ENCODE results near the gene PDE4B. TPM values are rescaled to one million over a fixed set of nuclear protein-coding genes. Genes with fewer than 3 reads are reported as not detected.
"Not testable (repeated sequence)": the region's sequence is repeated elsewhere in the genome, so short reads cannot be mapped to it uniquely, and the experiment has no call there.

Gene PDE4B
- total RNA-seq, 4 donors from 2014 or later = 3.7 to 16.6 (median 5.1) TPM

DNA sequence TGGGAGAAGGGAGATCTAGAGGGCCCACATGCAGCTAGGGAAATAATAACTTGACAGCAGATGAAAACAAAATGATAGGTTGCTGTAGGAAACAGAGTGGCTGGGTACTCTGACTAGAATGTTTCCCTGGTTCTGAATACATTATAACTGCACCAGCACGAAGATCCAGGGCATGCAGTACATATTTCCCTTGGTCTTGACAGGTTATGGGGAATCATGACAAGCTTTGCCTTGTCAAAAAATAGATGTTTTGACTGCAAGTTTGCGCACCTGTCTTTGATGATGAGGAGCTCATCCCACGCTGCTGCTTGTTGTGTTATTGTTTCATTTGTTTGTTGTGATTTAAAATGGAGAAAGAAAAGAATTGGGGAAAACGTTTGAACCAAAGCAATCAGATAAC lies 292.9 kb downstream of the PDE4B start:
- no peak overlapping the region for H3K27ac ChIP-seq (replicated peaks in 1 of 4)
- H3K27me3 ChIP-seq = no peaks in the 10 kb centered on the region
- intact Hi-C loops (cut with DNase I) = no loop called here
- WGBS = 68% methylated on average over 4 of the region's 4 CpGs
- TF ChIP-seq, protein P1, sequence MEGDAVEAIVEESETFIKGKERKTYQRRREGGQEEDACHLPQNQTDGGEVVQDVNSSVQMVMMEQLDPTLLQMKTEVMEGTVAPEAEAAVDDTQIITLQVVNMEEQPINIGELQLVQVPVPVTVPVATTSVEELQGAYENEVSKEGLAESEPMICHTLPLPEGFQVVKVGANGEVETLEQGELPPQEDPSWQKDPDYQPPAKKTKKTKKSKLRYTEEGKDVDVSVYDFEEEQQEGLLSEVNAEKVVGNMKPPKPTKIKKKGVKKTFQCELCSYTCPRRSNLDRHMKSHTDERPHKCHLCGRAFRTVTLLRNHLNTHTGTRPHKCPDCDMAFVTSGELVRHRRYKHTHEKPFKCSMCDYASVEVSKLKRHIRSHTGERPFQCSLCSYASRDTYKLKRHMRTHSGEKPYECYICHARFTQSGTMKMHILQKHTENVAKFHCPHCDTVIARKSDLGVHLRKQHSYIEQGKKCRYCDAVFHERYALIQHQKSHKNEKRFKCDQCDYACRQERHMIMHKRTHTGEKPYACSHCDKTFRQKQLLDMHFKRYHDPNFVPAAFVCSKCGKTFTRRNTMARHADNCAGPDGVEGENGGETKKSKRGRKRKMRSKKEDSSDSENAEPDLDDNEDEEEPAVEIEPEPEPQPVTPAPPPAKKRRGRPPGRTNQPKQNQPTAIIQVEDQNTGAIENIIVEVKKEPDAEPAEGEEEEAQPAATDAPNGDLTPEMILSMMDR (IDR thresholded peaks at IDR 0.05) = no peak
- TF ChIP-seq EP300 (IDR thresholded peaks at IDR 0.05) (no peak), POLR2AphosphoS5 (IDR thresholded peaks at IDR 0.05) (no peak), POLR2A (IDR thresholded peaks at IDR 0.05; ENCODE audit: low read depth) (no peak)
- no peak for DNase-seq (ENCODE audit: extremely low spot score)
- no peaks in the 10 kb centered on the region for H3K36me3 ChIP-seq
- H3K9me3 ChIP-seq = no peaks in the 10 kb centered on the region
- no peak overlapping the region for H3K4me3 ChIP-seq
- no peaks in the 10 kb centered on the region for H3K4me1 ChIP-seq

DNA sequence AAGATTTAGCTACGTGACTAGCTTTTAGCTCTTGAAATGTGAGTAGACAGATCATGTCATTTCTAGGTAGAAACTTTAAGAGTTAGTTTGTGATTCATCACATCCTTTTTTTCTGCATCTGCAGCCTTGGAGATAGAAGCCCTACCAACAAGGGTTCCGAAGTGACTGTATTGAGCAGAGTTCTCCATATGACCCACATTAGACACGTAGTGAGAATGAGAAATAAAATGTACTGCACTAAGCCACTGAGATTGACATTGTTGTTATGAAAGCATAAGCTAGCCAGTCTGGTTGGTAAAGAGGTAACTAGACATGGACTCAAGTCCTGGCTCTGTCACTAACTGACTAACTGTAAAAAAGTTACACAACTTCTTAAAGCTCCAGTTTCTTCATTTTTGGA lies 296.1 kb downstream of the PDE4B start:
- H3K9me3 ChIP-seq = no peaks in the 10 kb centered on the region
- no peak for DNase-seq (ENCODE audit: extremely low spot score)
- H3K27me3 ChIP-seq = no peaks in the 10 kb centered on the region
- H3K4me3 ChIP-seq = no peak overlapping the region
- 77% methylated on average over 3 of the region's 3 CpGs for WGBS
- no peak for TF ChIP-seq POLR2AphosphoS5 (IDR thresholded peaks at IDR 0.05)
- TF ChIP-seq EP300 (IDR thresholded peaks at IDR 0.05) = no peak
- TF ChIP-seq POLR2A (IDR thresholded peaks at IDR 0.05; ENCODE audit: low read depth) = no peak
- TF ChIP-seq, protein P1 (IDR thresholded peaks at IDR 0.05) = no peak
- no peaks in the 10 kb centered on the region for H3K36me3 ChIP-seq
- no peak overlapping the region for H3K27ac ChIP-seq (replicated peaks in 1 of 4)
- no peaks in the 10 kb centered on the region for H3K4me1 ChIP-seq
- intact Hi-C loops (cut with DNase I) = no loop called here

DNA sequence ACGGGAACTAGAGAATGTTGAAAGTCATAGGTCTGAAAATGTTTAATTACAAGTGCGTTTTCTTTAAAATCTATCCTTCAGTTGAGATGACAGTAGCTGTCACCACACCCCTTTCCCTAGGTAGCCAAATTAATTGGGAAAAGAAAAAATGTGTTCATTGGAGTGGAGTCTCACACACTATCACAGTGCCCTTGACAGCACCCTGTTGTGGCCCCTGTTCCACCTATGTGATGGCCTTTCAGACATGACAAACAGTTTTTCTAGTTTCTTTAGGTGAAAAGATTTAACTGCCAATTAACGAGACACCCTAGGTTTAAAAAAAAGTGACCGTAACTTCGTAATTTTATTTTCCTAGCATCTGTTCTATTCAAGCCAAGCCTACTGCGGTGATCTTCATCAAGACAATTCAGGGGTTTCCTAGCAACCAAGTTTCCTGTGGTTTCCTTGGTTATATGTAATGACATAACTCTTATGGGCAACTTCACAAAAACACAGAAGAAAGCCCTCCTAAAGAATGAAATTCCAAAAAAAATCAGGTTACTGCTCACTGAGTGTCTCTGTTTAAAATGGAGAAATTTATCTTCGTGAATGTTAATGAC lies 298.3 kb downstream of the PDE4B start:
- Histone ChIP-seq H3K4me3 (no peak overlapping the region), H3K27me3 (no peaks in the 10 kb centered on the region), H3K4me1 (no peaks in the 10 kb centered on the region), H3K9me3 (no peaks in the 10 kb centered on the region), H3K27ac (replicated peaks in 1 of 4) (no peak overlapping the region), H3K36me3 (no peaks in the 10 kb centered on the region)
- 74% methylated on average over 7 of the region's 7 CpGs for WGBS
- no peak for DNase-seq (ENCODE audit: extremely low spot score)
- intact Hi-C loops (cut with DNase I) = no loop called here
- TF ChIP-seq POLR2AphosphoS5 (IDR thresholded peaks at IDR 0.05) (no peak), EP300 (IDR thresholded peaks at IDR 0.05) (no peak), POLR2A (IDR thresholded peaks at IDR 0.05; ENCODE audit: low read depth) (no peak)
- TF ChIP-seq, protein P1 (IDR thresholded peaks at IDR 0.05) = no peak

DNA sequence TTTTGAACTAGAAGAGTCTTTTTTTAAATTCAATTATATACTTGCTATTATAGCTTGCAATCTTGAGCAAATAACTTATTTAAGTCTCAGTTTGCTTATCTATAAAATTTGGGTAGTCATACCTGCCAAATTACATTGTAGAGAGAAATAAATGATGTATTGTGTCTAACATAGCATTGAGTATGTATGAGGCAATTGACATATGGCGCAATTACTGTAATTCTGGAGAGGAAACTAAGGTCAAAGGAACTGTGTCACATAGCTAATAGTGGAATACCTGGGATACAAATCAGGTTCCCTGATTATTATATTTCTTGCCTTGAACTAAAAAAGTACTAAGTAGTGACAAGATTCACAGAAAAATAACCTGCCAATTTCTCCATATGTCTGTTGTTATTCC lies 302.5 kb downstream of the PDE4B start:
- Histone ChIP-seq H3K36me3 (no peaks in the 10 kb centered on the region), H3K4me1 (no peaks in the 10 kb centered on the region), H3K4me3 (no peak overlapping the region), H3K9me3 (no peaks in the 10 kb centered on the region), H3K27ac (replicated peaks in 1 of 4) (no peak overlapping the region), H3K27me3 (no peaks in the 10 kb centered on the region)
- TF ChIP-seq POLR2A (IDR thresholded peaks at IDR 0.05; ENCODE audit: low read depth) = no peak
- TF ChIP-seq POLR2AphosphoS5 (IDR thresholded peaks at IDR 0.05) = no peak
- TF ChIP-seq, protein P1 (IDR thresholded peaks at IDR 0.05) = no peak
- no peak for TF ChIP-seq EP300 (IDR thresholded peaks at IDR 0.05)
- 95% methylated on average over 1 of the region's 1 CpG for WGBS
- intact Hi-C loops (cut with DNase I) = no loop called here
- no peak for DNase-seq (ENCODE audit: extremely low spot score)

DNA sequence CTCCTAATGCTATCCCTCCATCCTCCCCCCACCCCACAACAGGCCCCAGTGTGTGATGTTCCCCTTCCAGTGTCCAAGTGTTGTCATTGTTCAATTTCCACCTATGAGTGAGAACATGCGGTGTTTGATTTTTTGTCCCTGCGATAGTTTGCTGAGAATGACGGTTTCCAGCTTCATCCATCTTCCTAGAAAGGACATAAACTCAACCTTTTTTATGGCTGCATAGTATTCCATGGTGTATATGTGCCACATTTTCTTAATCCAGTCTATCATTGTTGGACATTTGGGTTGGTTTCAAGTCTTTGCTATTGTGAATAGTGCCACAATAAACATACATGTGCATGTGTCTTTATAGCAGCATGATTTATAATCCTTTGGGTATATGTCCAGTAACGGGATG lies 308.3 kb downstream of the PDE4B start:
- H3K9me3 ChIP-seq; DNase-seq (ENCODE audit: extremely low spot score); H3K27ac ChIP-seq (replicated peaks in 1 of 4); intact Hi-C loops (cut with DNase I); H3K36me3 ChIP-seq; H3K27me3 ChIP-seq; H3K4me1 ChIP-seq; H3K4me3 ChIP-seq: not testable (repeated sequence)
- WGBS = 92% methylated on average over 4 of the region's 4 CpGs

DNA sequence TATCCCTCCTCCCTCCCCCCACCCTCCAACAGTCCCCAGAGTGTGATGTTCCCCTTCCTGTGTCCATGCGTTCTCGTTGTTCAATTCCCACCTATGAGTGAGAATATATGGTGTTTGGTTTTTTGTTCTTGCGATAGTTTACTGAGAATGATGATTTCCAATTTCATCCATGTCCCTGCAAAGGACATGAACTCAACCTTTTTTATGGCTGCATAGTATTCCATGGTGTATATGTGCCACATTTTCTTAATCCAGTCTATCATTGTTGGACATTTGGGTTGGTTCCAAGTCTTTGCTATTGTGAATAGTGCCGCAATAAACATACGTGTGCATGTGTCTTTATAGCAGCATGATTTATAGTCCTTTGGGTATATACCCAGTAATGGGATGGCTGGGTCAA lies 311.4 kb downstream of the PDE4B start:
- intact Hi-C loops (cut with DNase I); H3K27ac ChIP-seq (replicated peaks in 1 of 4); DNase-seq (ENCODE audit: extremely low spot score); H3K4me1 ChIP-seq; H3K4me3 ChIP-seq; H3K27me3 ChIP-seq; H3K36me3 ChIP-seq; H3K9me3 ChIP-seq: not testable (repeated sequence)
- WGBS = 94% methylated on average over 3 of the region's 5 CpGs

Data from esophagus muscularis mucosa (tissue), 4 donors.